Measurements from ENCODE around the gene H3-3A. TPM values are rescaled to one million over a fixed set of nuclear protein-coding genes. Genes with fewer than 3 reads are reported as not detected.

H3-3A gene
- total RNA-seq, 1 experiment from 2014 or later: 894 TPM

DNA sequence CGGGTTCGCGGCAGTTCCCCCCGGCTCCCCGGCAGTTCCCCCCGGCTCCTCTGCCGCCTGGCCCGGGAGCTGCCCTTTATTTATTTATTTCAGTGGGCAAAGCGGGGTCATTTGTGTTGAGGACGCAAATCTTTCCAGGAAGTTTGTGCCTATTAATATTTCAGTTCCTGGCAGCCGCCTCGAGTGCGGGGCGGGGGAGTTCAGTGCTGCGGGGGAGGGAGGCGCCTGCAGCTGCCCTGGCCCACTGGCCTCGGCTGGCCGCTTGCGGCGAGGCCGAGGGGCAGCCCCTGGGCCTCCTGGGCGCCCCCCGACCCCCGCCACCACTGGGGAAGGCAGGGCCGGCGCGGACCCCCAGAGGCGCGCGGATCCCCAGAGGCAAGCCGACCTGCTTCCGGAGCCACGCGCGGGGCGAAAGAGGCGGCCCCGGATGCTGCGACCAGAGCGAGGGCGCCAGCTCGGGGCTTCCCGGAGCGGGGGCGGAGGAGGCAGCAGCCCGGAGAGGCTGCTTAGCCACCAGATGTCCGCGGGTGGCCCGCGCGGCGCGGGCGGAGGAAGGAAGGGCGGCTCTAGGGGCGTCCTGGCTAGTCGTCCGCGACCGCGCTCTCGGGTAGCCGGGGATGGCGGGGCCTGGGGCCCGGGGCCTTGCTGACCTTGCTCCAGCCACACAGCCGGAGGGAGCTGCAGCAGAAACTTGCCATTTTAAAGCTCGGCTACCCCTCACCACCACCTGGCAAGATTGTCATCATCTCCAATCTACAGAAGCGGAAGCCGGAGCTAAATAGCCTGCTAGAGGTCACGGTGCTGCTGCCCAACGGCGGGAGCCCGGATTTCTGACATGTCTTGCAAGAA, 48.0 kb downstream of the H3-3A start:
- POLR2A ChIA-PET: interaction anchor here (0.5 to 2.4 kb wide), 6 partner anchors 12 to 351 kb away, joined by 3 to 20 read pairs (median 4); partner anchors contain the start of gene H3-3A
- ATAC-seq (peak; percentile 14), DNase-seq (ENCODE audit: low spot score) (peak; percentile 55)
- no peaks in the 10 kb centered on the region for H3K36me3 Mint-ChIP-seq
- no peaks in the 10 kb centered on the region for H3K9me3 Mint-ChIP-seq
- peaks cover 42% of the 10 kb centered on the region for H3K4me1 Mint-ChIP-seq
- TF ChIP-seq CREM (CRISPR knock-in tag; IDR thresholded peaks at IDR 0.05) (0 out of 2 replicates have a peak, but pooled peaks have one; percentile 19), ZNF423 (CRISPR knock-in tag; IDR thresholded peaks at IDR 0.05) (peak; percentile 54; the same call in 1 of the 2 replicates), ZNF138 (CRISPR knock-in tag; conservative IDR thresholded peaks at IDR 0.05) (no peak)
- TF ChIP-seq, protein P1, sequence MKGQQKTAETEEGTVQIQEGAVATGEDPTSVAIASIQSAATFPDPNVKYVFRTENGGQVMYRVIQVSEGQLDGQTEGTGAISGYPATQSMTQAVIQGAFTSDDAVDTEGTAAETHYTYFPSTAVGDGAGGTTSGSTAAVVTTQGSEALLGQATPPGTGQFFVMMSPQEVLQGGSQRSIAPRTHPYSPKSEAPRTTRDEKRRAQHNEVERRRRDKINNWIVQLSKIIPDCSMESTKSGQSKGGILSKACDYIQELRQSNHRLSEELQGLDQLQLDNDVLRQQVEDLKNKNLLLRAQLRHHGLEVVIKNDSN (CRISPR knock-in tag; IDR thresholded peaks at IDR 0.05): no peak
- TF ChIP-seq, protein P2, sequence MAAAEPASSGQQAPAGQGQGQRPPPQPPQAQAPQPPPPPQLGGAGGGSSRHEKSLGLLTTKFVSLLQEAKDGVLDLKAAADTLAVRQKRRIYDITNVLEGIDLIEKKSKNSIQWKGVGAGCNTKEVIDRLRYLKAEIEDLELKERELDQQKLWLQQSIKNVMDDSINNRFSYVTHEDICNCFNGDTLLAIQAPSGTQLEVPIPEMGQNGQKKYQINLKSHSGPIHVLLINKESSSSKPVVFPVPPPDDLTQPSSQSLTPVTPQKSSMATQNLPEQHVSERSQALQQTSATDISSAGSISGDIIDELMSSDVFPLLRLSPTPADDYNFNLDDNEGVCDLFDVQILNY (CRISPR knock-in tag; IDR thresholded peaks at IDR 0.05): peak; percentile 42; the same call in 1 of the 2 replicates
- peak overlapping the region; percentile 70 for H3K4me3 Mint-ChIP-seq
- H3K27me3 Mint-ChIP-seq (ENCODE audit: low read depth): peaks cover 20% of the 10 kb centered on the region
- no peak overlapping the region for H3K27ac Mint-ChIP-seq
- CTCF ChIA-PET: interaction anchor here (1.3 to 5.7 kb wide), 10 partner anchors 10 to 295 kb away, joined by 3 to 65 read pairs (median 5); partner anchors contain the start of genes H3-3A and PYCR2

DNA sequence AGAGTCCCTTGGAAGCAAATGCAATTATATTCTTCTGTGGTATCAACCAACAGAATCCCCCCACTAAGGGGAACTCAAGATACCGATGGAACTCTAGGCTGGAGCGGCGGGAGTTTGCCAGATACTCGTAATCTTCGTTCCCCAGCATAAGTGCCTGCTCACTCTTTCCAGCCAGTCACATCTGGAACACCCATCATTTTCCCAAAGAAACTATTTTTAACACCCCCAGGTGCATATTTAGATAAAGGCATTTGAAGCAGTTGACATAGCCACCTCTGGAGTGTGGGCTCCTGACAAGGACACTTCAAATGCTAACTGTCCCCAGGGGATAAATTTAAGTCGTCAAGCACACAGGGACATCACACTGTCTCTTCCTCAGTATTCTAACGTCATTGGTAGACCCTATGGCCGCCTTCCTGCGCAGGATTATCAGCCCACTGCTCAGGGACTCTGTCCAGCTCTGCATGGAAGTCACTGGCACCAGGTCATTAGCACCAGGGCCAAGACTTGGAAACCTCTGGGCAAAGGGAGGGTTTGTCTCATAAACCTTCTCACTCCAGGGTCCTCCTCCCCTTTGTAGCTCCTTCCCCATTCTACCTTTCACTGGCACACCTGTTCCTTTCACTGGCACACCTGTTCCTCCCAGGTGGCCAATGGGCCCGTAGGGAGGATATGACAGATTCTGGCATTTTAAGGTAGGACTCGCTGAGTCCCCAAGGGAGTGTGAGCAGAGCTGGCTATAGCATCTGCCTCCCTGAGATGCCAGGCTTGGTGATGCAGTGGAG, 48.8 kb downstream of the H3-3A start:
- Mint-ChIP-seq H3K4me1 (peaks cover 42% of the 10 kb centered on the region), H3K27ac (no peak overlapping the region), H3K27me3 (ENCODE audit: low read depth) (peaks cover 20% of the 10 kb centered on the region), H3K9me3 (no peaks in the 10 kb centered on the region), H3K4me3 (peak overlapping the region; percentile 70), H3K36me3 (peaks cover 3% of the 10 kb centered on the region)
- POLR2A ChIA-PET: interaction anchor here (0.5 to 2.4 kb wide), 9 partner anchors 9 to 351 kb away, joined by 3 to 20 read pairs (median 4); partner anchors contain the start of gene H3-3A
- CTCF ChIA-PET: interaction anchor here (0.8 to 5.7 kb wide), 15 partner anchors 9 to 294 kb away, joined by 3 to 65 read pairs (median 5); partner anchors contain the start of genes H3-3A and PYCR2
- DNase-seq (ENCODE audit: low spot score) (peak; percentile 21), ATAC-seq (peak; percentile 4)
- TF ChIP-seq ZNF121 (CRISPR knock-in tag; IDR thresholded peaks at IDR 0.05) (no peak), ZNF317 (CRISPR knock-in tag; IDR thresholded peaks at IDR 0.05; ENCODE audit: borderline replicate concordance, low read depth) (no peak), NFE2L1 (CRISPR knock-in tag; IDR thresholded peaks at IDR 0.05) (no peak), FOXK1 (CRISPR knock-in tag; IDR thresholded peaks at IDR 0.05) (no peak)
- TF ChIP-seq, protein P3, sequence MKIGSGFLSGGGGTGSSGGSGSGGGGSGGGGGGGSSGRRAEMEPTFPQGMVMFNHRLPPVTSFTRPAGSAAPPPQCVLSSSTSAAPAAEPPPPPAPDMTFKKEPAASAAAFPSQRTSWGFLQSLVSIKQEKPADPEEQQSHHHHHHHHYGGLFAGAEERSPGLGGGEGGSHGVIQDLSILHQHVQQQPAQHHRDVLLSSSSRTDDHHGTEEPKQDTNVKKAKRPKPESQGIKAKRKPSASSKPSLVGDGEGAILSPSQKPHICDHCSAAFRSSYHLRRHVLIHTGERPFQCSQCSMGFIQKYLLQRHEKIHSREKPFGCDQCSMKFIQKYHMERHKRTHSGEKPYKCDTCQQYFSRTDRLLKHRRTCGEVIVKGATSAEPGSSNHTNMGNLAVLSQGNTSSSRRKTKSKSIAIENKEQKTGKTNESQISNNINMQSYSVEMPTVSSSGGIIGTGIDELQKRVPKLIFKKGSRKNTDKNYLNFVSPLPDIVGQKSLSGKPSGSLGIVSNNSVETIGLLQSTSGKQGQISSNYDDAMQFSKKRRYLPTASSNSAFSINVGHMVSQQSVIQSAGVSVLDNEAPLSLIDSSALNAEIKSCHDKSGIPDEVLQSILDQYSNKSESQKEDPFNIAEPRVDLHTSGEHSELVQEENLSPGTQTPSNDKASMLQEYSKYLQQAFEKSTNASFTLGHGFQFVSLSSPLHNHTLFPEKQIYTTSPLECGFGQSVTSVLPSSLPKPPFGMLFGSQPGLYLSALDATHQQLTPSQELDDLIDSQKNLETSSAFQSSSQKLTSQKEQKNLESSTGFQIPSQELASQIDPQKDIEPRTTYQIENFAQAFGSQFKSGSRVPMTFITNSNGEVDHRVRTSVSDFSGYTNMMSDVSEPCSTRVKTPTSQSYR (CRISPR knock-in tag; IDR thresholded peaks at IDR 0.05): no peak
- TF ChIP-seq, protein P4, sequence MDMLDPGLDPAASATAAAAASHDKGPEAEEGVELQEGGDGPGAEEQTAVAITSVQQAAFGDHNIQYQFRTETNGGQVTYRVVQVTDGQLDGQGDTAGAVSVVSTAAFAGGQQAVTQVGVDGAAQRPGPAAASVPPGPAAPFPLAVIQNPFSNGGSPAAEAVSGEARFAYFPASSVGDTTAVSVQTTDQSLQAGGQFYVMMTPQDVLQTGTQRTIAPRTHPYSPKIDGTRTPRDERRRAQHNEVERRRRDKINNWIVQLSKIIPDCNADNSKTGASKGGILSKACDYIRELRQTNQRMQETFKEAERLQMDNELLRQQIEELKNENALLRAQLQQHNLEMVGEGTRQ (CRISPR knock-in tag; IDR thresholded peaks at IDR 0.05): no peak

DNA sequence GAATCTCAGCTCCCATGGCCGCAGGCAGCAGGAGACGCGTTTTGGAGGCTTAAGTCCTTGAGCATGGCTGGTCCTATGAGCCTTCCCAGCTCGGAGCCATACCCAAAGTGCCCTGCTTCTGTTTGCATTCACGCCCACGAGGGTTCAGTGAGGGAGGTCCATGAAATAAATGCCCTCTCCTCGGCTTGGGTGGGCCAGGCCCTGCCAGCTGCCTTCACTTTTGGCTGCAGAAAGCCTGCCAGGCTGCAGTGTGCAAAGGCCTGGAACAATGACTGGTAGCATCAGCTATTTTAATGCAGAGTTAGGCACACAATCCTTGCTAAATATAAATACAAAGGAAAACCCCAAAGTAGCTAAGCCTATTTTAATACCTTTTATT, 49.4 kb downstream of the H3-3A start:
- DNase-seq (ENCODE audit: low spot score) (no peak), ATAC-seq (no peak)
- POLR2A ChIA-PET: interaction anchor here (1.0 to 2.4 kb wide), 7 partner anchors 9 to 293 kb away, joined by 3 to 20 read pairs (median 4); partner anchors contain the start of gene H3-3A
- peaks cover 3% of the 10 kb centered on the region for H3K36me3 Mint-ChIP-seq
- H3K4me3 Mint-ChIP-seq: peak overlapping the region; percentile 70
- CTCF ChIA-PET: interaction anchor here (0.8 to 5.7 kb wide), 11 partner anchors 8 to 221 kb away, joined by 3 to 65 read pairs (median 6); partner anchors contain the start of gene H3-3A
- H3K4me1 Mint-ChIP-seq: peaks cover 42% of the 10 kb centered on the region
- no peak overlapping the region for H3K27ac Mint-ChIP-seq
- TF ChIP-seq, protein P5, sequence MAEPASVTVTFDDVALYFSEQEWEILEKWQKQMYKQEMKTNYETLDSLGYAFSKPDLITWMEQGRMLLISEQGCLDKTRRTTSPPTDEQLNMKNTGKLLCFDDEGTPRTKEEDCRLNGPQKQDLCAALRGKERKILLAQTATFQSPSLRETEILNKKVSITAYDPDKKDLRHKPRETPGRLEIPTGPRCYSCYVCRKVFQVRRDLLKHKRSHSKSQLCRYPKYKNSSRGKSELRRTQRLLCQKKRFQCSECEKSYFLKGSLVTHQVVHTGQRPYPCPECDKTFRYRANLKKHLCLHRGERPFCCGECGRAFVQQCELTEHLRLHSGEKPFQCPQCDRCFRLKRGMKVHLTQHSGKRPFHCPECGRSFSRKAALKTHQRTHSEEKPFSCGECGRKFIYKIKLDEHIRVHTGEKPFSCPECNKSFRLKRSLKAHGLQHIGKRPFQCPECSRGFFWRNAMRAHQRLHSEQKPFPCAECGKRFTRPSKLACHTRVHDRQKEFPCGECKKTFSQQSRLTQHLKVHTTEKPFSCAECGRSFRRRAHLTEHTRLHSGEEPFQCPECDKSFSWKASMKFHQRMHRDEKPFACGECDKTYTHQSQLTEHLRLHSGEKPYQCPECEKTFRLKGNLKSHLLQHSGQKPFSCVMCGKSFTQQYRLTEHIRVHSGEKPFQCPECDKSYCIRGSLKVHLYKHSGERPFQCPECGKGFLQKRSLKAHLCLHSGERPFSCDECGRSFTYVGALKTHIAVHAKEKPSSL (CRISPR knock-in tag; conservative IDR thresholded peaks at IDR 0.05): no peak
- TF ChIP-seq ZNF121 (CRISPR knock-in tag; IDR thresholded peaks at IDR 0.05): 0 out of 2 replicates have a peak, but pooled peaks have one; percentile 26
- TF ChIP-seq, protein P6, sequence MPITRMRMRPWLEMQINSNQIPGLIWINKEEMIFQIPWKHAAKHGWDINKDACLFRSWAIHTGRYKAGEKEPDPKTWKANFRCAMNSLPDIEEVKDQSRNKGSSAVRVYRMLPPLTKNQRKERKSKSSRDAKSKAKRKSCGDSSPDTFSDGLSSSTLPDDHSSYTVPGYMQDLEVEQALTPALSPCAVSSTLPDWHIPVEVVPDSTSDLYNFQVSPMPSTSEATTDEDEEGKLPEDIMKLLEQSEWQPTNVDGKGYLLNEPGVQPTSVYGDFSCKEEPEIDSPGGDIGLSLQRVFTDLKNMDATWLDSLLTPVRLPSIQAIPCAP (CRISPR knock-in tag; IDR thresholded peaks at IDR 0.05): 0 out of 2 replicates have a peak, but pooled peaks have one; percentile 24
- TF ChIP-seq, protein P7, sequence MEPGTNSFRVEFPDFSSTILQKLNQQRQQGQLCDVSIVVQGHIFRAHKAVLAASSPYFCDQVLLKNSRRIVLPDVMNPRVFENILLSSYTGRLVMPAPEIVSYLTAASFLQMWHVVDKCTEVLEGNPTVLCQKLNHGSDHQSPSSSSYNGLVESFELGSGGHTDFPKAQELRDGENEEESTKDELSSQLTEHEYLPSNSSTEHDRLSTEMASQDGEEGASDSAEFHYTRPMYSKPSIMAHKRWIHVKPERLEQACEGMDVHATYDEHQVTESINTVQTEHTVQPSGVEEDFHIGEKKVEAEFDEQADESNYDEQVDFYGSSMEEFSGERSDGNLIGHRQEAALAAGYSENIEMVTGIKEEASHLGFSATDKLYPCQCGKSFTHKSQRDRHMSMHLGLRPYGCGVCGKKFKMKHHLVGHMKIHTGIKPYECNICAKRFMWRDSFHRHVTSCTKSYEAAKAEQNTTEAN (CRISPR knock-in tag; IDR thresholded peaks at IDR 0.05): peak; percentile 45; the same call in 1 of the 2 replicates
- H3K27me3 Mint-ChIP-seq (ENCODE audit: low read depth): peaks cover 20% of the 10 kb centered on the region
- H3K9me3 Mint-ChIP-seq: no peaks in the 10 kb centered on the region

All from WTC11 (cell line).